Body of pancreas (tissue), 4 donors: Measurements from ENCODE around the gene COL6A1. TPM values are rescaled to one million over a fixed set of nuclear protein-coding genes. Genes with fewer than 3 reads are reported as not detected.
"Not testable (repeated sequence)": the region's sequence is repeated elsewhere in the genome, so short reads cannot be mapped to it uniquely, and the experiment has no call there.

Experiments
- ATAC-seq: fragments of 150-250 bp; one replicate; pipeline ENCODE4 v1.9.1; 2016
- DNase-seq, 4 donors: peaks; one replicate each; pipeline ENCODE4 v3.0.0-alpha.2; 2019
- H3K27ac ChIP-seq, 4 donors: fragments of 200-600 bp; sonication (generic); 1 replicate in 3 of 4; 2 replicates in 1 of 4; pipeline versions ENCODE4 v1.5.1 to v1.6.1; 2016 to 2019; ENCODE audit warnings: mild to moderate bottlenecking in 1 of 4, mixed read lengths in 1 of 4, moderate library complexity in 1 of 4
- H3K27me3 ChIP-seq, 2 donors: fragments of 200-600 bp; sonication (generic); one replicate each; pipeline ENCODE4 v1.6.0; 2016; ENCODE audit warnings: mild to moderate bottlenecking in 1 of 2
- H3K36me3 ChIP-seq, 2 donors: fragments of 200-600 bp; sonication (generic); replicated peaks in 1 of 2; 2 replicates each; pipeline ENCODE4 v1.5.1; 2016; ENCODE audit warnings: low read depth in 2 of 2; ENCODE audit not compliant: insufficient read depth in 1 of 2
- H3K4me1 ChIP-seq: fragments of 200-600 bp; sonication (generic); one replicate; pipeline ENCODE4 v1.6.0; 2016
- H3K4me3 ChIP-seq, 2 donors: fragments of 200-600 bp; sonication (generic); 1 replicate in 1 of 2; 2 replicates in 1 of 2; pipeline ENCODE4 v1.5.1; 2016 to 2019
- H3K9me3 ChIP-seq, 3 donors: fragments of 200-600 bp; sonication (generic); 1 replicate in 2 of 3; 2 replicates in 1 of 3; pipeline ENCODE4 v1.5.1; 2016
- POLR2A ChIP-seq, 3 donors: fragments of 450-650 bp; IDR thresholded peaks; one replicate each; pipeline ENCODE4 v1.6.1; 2016; ENCODE audit warnings: antibody characterized with exemption in 3 of 3, mild to moderate bottlenecking in 2 of 3
- WGBS, 2 donors: methylation state at CpG; one replicate each; pipeline ENCODE4 v1.1.5; 2017; 5-methylcytosine and 5-hydroxymethylcytosine counted together
- intact Hi-C: fragments of 100-400 bp; cut with DNase I; formaldehyde crosslinking; loops from one replicate; pipeline ENCODE4 v1.15.1; 2023
- total RNA-seq, 2 donors: library from RNA; depleted of rRNA; stranded (reverse); fragments of >200 nt; gene quantifications; one replicate each; pipeline ENCODE4 v1.1.0, GENCODE V29; 2016
- TF ChIP-seq, protein P1 (sequence below), 7 experiments: fragments of 450-650 bp in 4 of 7; fragments of 200-600 bp in 3 of 7; sonication (generic) in 3 of 7; IDR thresholded peaks; one replicate each; pipeline ENCODE4 v1.5.1; 2016 to 2019; ENCODE audit warnings: antibody characterized with exemption in 7 of 7

COL6A1 gene
- total RNA-seq, 2 donors from 2014 or later, result 112 to 314 TPM

GRCh38 chr21:45948576-45949141 lies 32.9 kb upstream of the COL6A1 start:
- H3K27me3 ChIP-seq, result peaks cover 0 to 5% of the 10 kb centered on the region in 2 donors
- peak in 2 of 4 donors; percentile 14 to 29 for DNase-seq
- peaks cover 8% of the 10 kb centered on the region for H3K4me1 ChIP-seq
- no peak for ATAC-seq
- intact Hi-C loops, result no loop called here
- 49 to 51% methylated on average over 13 to 29 of the region's 29 CpGs for WGBS, 2 donors
- H3K36me3 ChIP-seq, result no peaks in the 10 kb centered on the region
- no peak overlapping the region for H3K27ac ChIP-seq
- TF ChIP-seq POLR2A (IDR thresholded peaks at IDR 0.05), result no peak
- TF ChIP-seq, protein P1, sequence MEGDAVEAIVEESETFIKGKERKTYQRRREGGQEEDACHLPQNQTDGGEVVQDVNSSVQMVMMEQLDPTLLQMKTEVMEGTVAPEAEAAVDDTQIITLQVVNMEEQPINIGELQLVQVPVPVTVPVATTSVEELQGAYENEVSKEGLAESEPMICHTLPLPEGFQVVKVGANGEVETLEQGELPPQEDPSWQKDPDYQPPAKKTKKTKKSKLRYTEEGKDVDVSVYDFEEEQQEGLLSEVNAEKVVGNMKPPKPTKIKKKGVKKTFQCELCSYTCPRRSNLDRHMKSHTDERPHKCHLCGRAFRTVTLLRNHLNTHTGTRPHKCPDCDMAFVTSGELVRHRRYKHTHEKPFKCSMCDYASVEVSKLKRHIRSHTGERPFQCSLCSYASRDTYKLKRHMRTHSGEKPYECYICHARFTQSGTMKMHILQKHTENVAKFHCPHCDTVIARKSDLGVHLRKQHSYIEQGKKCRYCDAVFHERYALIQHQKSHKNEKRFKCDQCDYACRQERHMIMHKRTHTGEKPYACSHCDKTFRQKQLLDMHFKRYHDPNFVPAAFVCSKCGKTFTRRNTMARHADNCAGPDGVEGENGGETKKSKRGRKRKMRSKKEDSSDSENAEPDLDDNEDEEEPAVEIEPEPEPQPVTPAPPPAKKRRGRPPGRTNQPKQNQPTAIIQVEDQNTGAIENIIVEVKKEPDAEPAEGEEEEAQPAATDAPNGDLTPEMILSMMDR (IDR thresholded peaks at IDR 0.05), result no peak
- no peak overlapping the region for H3K4me3 ChIP-seq
- H3K9me3 ChIP-seq, result no peaks in the 10 kb centered on the region

DNA sequence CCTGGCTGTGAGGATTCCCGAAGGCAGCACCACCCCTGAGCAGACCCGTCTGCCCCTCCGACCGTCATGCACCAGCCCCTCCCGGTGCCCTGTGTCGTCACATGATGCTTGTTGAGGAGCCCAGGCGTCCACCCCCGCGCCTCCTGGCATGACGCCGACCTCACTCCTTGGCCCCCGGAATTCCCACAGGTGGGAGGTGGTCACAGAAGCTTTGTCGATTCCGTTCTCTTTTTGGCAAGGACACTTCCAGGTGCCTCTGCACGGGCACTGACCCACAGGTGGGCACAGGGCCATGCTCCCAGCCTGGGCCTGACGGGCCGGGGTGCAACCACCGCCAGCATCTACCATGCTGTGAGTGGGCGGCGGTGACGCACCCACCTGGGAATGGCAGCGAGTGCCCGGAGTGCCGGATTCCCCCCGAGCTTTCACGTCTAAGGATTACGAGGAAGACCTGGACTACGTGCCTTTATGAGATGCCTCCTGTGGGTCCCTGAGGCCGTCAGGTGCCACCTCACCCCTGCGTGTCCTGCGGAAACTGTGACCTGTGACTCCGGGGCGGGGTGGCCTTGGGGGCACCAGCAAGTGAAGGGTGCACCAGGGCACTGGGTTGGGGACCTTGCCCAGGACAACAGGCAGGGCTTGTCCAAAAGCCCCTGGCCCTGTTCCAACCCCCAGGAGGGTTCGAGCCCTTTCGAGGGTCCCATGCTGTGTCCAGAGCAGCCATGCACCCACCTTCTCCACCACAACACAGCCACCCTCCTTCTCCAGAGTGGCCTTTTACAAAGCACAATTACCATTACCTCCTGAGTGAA lies 31.4 kb upstream of the COL6A1 start:
- WGBS, 2 donors, result 70 to 77% methylated on average over 13 to 33 of the region's 35 CpGs
- DNase-seq (no peak), ATAC-seq (no peak)
- Histone ChIP-seq H3K27ac (no peak overlapping the region), H3K4me3 (no peak overlapping the region), H3K4me1 (peaks cover 8% of the 10 kb centered on the region), H3K36me3 (no peaks in the 10 kb centered on the region), H3K9me3 (no peaks in the 10 kb centered on the region), H3K27me3 (peaks cover 0 to 5% of the 10 kb centered on the region in 2 donors)
- intact Hi-C loops, result no loop called here
- TF ChIP-seq POLR2A (IDR thresholded peaks at IDR 0.05), result no peak
- TF ChIP-seq, protein P1 (IDR thresholded peaks at IDR 0.05), result no peak

DNA sequence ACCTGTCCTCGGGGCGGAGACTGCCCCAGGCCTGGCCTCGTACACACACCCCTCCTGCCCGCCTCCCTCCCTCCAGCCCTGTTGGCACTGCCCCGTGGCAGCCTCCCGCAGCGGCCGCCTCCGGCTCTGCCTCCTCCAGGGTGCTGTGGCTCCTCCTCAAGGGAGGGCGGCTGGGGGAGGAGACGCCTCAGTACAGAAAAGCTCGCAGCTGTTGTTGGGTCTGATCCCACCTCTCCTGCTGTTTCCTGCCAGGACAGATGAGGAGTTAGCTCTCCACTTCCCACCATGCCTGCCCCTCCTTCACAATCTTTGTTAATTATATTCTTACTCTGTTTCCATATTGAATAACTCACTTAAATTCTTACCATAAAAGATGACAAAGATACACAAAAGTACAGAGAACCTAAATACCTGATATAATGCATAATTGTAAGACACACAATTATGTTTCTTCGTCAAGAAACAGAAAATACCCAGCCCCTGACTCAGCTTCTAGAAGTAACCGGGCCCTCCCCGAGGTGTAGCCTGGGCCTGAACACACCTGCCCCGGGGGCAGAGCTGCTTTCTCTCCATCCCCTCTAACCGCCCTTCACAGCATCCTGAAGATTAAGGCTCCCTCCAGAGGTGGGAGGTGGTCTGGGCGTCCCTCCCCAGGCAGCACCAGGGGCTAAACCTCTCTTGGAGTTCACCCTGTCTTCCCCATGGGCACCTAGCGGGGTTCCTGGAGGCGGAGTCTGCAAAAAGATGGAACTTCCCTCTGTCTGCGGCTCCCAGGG lies 30.6 kb upstream of the COL6A1 start:
- H3K27ac ChIP-seq, result no peak overlapping the region
- DNase-seq (peak in 3 of 4 donors; percentile 48 to 69 (median 54)), ATAC-seq (peak; percentile 63)
- no peak for TF ChIP-seq POLR2A (IDR thresholded peaks at IDR 0.05)
- TF ChIP-seq, protein P1 (IDR thresholded peaks at IDR 0.05), result no peak
- H3K36me3 ChIP-seq, result no peaks in the 10 kb centered on the region
- H3K27me3 ChIP-seq, result peaks cover 0 to 5% of the 10 kb centered on the region in 2 donors
- H3K4me1 ChIP-seq, result peaks cover 8% of the 10 kb centered on the region
- H3K9me3 ChIP-seq, result no peaks in the 10 kb centered on the region
- 23 to 32% methylated on average over 19 to 21 of the region's 21 CpGs for WGBS, 2 donors
- intact Hi-C loops, result no loop called here
- H3K4me3 ChIP-seq, result no peak overlapping the region

DNA sequence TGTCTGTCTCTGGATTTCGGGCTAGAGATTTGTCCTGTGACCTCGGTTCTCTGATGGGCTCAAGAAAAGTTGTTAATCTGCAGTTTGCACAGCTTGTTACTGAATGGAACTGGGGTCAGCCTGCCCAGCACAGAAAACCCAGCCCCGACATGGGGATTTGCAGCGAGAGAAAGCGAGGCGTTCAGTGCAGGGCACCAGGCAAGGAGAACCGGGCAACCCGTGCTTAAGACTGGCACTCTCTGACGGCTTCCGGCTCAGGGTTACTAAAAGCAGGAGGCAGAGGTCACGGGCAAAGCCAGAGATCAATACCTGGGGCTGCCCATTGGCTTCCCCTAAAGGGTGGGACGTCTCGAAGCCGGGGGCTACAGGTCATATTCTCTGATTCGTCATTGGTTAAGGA lies 29.9 kb upstream of the COL6A1 start:
- TF ChIP-seq, protein P1 (IDR thresholded peaks at IDR 0.05), result no peak
- TF ChIP-seq POLR2A (IDR thresholded peaks at IDR 0.05), result no peak
- no peak for DNase-seq
- H3K4me1 ChIP-seq, result peaks cover 8% of the 10 kb centered on the region
- 57 to 58% methylated on average over 14 to 15 of the region's 15 CpGs for WGBS, 2 donors
- intact Hi-C loops, result no loop called here
- H3K27me3 ChIP-seq, result peaks cover 0 to 5% of the 10 kb centered on the region in 2 donors
- H3K36me3 ChIP-seq, result no peaks in the 10 kb centered on the region
- ATAC-seq, result no peak
- no peaks in the 10 kb centered on the region for H3K9me3 ChIP-seq
- no peak overlapping the region for H3K27ac ChIP-seq
- no peak overlapping the region for H3K4me3 ChIP-seq

DNA sequence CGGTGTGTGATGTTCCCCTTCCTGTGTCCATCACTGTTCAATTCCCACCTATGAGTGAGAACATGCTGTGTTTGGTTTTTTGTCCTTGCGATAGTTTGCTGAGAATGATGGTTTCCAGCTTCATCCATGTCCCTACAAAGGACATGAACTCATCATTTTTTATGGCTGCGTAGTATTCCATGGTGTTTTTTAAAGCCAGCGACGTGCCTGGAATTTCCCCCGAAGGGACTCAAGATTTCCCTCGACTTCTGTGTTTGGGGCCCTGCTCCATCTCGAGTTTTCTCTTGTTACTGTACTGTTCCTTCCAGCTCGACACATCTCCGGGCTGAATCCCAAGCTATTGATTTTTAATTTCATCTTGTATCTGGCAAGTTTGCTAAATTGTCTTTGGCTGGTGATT lies 29.0 kb upstream of the COL6A1 start:
- intact Hi-C loops, ATAC-seq, H3K36me3 ChIP-seq, H3K4me3 ChIP-seq, H3K9me3 ChIP-seq, H3K27me3 ChIP-seq, DNase-seq, H3K4me1 ChIP-seq, H3K27ac ChIP-seq: not testable (repeated sequence)
- WGBS, 2 donors, result 84 to 87% methylated on average over 9 to 10 of the region's 10 CpGs
